Esophagus squamous epithelium (tissue), 4 donors: ENCODE measurements around the gene S100G.

Source experiments
- POLR2A ChIP-seq, 4 donors: fragments of 450-650 bp; IDR thresholded peaks; one replicate each; pipeline ENCODE4 v1.6.1; 2017; ENCODE audit warnings: antibody characterized with exemption in 4 of 4, mild to moderate bottlenecking in 4 of 4, moderate library complexity in 3 of 4
- TF ChIP-seq, protein P1 (sequence below), 6 experiments: fragments of 450-650 bp in 4 of 6; fragments of 200-600 bp in 2 of 6; sonication (generic) in 2 of 6; IDR thresholded peaks; one replicate each; pipeline ENCODE4 v1.5.1; 2016 to 2019; ENCODE audit warnings: antibody characterized with exemption in 6 of 6, mild to moderate bottlenecking in 4 of 6, moderate library complexity in 4 of 6

DNA sequence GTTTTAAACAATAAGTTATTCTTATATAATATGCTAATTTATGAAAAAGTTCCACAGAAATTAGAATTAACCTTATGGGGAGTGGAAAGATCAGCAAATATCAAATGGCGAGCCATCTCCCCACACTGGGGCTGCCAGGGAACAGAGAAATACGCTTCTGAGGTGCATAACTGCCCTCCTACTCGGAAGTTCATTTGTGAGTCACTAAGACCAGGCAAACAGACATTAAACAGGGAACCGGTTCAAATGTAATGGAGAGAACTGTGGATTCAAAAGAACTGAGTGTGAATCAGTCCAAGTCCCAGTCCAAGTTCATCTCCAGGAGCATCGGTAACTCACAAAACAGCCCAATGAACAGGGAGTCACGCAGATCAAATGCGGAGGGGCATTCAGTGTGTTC is 11.4 kb upstream of the S100G start:
- TF ChIP-seq, protein P1, sequence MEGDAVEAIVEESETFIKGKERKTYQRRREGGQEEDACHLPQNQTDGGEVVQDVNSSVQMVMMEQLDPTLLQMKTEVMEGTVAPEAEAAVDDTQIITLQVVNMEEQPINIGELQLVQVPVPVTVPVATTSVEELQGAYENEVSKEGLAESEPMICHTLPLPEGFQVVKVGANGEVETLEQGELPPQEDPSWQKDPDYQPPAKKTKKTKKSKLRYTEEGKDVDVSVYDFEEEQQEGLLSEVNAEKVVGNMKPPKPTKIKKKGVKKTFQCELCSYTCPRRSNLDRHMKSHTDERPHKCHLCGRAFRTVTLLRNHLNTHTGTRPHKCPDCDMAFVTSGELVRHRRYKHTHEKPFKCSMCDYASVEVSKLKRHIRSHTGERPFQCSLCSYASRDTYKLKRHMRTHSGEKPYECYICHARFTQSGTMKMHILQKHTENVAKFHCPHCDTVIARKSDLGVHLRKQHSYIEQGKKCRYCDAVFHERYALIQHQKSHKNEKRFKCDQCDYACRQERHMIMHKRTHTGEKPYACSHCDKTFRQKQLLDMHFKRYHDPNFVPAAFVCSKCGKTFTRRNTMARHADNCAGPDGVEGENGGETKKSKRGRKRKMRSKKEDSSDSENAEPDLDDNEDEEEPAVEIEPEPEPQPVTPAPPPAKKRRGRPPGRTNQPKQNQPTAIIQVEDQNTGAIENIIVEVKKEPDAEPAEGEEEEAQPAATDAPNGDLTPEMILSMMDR (IDR thresholded peaks at IDR 0.05): no peak
- TF ChIP-seq POLR2A (IDR thresholded peaks at IDR 0.05): no peak
